BE2C (cell line): ENCODE measurements around the gene AGRN.
A peak's percentile ranks its signal among the peaks of the same experiment; 100 is the strongest.

Source experiments
- DNase-seq: peaks from one replicate; pipeline ENCODE4 v3.0.0-alpha.2; 2020
- H3K27me3 ChIP-seq: fragments of 250-450 bp; sonication (Bioruptor Pico); 2 replicates; pipeline ENCODE4 v1.5.1; 2020; ENCODE audit warnings: mild to moderate bottlenecking
- H3K36me3 ChIP-seq: fragments of 250-450 bp; sonication (Bioruptor Pico); 2 replicates; pipeline ENCODE4 v1.5.1; 2020; ENCODE audit warnings: mild to moderate bottlenecking
- H3K4me1 ChIP-seq: fragments of 250-450 bp; sonication (Bioruptor Pico); 2 replicates; pipeline ENCODE4 v1.5.1; 2020
- H3K4me3 ChIP-seq: 2 replicates; pipeline ENCODE4 v1.5.1; 2011; ENCODE audit warnings: low read depth, low read length
- H3K9me3 ChIP-seq: fragments of 250-450 bp; sonication (Bioruptor Pico); 2 replicates; pipeline ENCODE4 v1.5.1; 2020
- CTCF ChIP-seq: IDR thresholded peaks from 2 replicates; pipeline ENCODE4 v1.5.1; 2012; ENCODE audit warnings: mild to moderate bottlenecking, low read depth, low read length

AGRN gene

GRCh38 chr1:1069711-1070676, 50.1 kb downstream of the AGRN start:
- Histone ChIP-seq H3K4me3 (peak overlapping the region; percentile 60), H3K9me3 (no peaks in the 10 kb centered on the region), H3K4me1 (no peaks in the 10 kb centered on the region), H3K27me3 (peaks cover 2% of the 10 kb centered on the region; the same call in 1 of the 2 replicates), H3K36me3 (no peaks in the 10 kb centered on the region)
- no peak for DNase-seq
- TF ChIP-seq CTCF: no peak

GRCh38 chr1:1071486-1072298, 51.8 kb downstream of the AGRN start:
- no peak for DNase-seq
- no peaks in the 10 kb centered on the region for H3K9me3 ChIP-seq
- H3K27me3 ChIP-seq: peaks cover 1% of the 10 kb centered on the region; the same call in 1 of the 2 replicates
- no peaks in the 10 kb centered on the region for H3K4me1 ChIP-seq
- TF ChIP-seq CTCF: no peak
- no peak overlapping the region for H3K4me3 ChIP-seq
- H3K36me3 ChIP-seq: no peaks in the 10 kb centered on the region

GRCh38 chr1:1072299-1072848, 52.5 kb downstream of the AGRN start:
- no peak for DNase-seq
- no peaks in the 10 kb centered on the region for H3K27me3 ChIP-seq
- H3K36me3 ChIP-seq: no peaks in the 10 kb centered on the region
- H3K4me3 ChIP-seq: no peak overlapping the region
- no peaks in the 10 kb centered on the region for H3K4me1 ChIP-seq
- H3K9me3 ChIP-seq: no peaks in the 10 kb centered on the region
- TF ChIP-seq CTCF: no peak

GRCh38 chr1:1072849-1073742, 53.2 kb downstream of the AGRN start:
- Histone ChIP-seq H3K27me3 (no peaks in the 10 kb centered on the region), H3K4me3 (no peak overlapping the region), H3K4me1 (no peaks in the 10 kb centered on the region), H3K36me3 (no peaks in the 10 kb centered on the region), H3K9me3 (no peaks in the 10 kb centered on the region)
- no peak for DNase-seq
- TF ChIP-seq CTCF: no peak

- H3K9me3 ChIP-seq: no peaks in the 10 kb centered on the region
Observed at GRCh38 chr1:1073743-1074587, 54.0 kb downstream of the AGRN start, which contains the start of gene RNF223. TSS of gene RNF223 (minus strand) at chr1:1074306. CDS start at chr1:1072566, 1,740 bp downstream.

More at GRCh38 chr1:1073743-1074587, 54.0 kb downstream of the AGRN start, which contains the start of gene RNF223:
- Histone ChIP-seq H3K36me3 (no peaks in the 10 kb centered on the region), H3K4me3 (no peak within 1 kb of the TSS), H3K27me3 (no peaks in the 10 kb centered on the region), H3K4me1 (no peaks in the 10 kb centered on the region)
- TF ChIP-seq CTCF: no peak
- no peak for DNase-seq
